Activated CD4-positive, alpha-beta T cell treated with anti-CD3 and anti-CD28 coated beads for 48 hours (primary cell): ENCODE measurements around the gene SLC66A2.
"Not testable (repeated sequence)": the region's sequence is repeated elsewhere in the genome, so short reads cannot be mapped to it uniquely, and the experiment has no call there.

Experiments used
- DNase-seq: peaks from one replicate; pipeline ENCODE4 v3.0.0-alpha.2; 2020

The SLC66A2 gene

DNA sequence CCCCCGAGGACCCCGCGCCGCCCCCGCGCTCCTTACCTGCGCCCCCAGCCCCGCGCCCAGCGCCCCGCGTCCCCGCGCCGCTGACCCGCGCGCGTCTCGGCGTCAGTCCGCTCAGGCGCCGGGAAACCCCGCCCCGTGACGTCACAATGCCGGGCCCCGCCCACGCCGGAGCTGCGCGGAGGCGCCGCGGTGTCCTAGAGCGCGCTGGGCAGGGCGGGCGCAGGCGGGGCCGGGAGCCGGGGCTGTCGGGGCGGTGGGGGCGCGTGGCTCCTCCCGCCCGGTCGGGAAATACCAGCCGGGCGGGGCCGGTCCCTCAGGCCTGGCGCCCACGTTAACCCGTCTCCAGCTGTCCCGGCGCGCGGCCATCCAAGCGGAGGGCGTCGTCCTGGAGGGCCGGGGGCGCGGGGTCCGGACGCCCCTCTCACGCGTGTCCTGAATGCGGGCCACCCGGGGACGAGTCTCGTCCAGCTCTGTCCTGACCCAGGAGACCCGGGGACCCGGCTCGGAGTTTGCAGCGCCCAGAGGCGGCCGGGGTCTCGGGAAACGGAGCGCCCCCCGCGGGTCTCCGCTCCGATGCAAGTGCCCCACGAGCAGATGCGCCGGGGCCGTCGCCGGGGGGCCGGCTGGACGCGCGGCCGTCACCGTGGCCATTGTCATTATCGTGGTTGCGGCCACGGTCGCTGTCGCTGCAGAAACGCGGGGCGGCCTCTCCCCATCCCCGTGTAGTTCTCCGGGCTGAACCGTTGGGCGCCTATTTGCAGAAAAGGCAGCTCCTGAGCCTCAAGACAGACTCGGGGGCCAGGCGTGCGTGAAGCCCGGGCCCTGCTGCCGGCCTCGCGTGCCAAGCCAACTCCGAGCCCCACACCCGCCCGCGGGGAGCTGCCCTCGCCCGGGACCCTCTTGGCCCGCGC is at the start of gene SLC66A2:
TSS of gene SLC66A2 (minus strand) at position 109 of the 911 bp plus-strand sequence. CDS start 727 bp downstream, outside the sequence.
- peak; percentile 96 for DNase-seq

- DNase-seq, result no peak
These were observed 49.4 kb upstream of the SLC66A2 start for GRCh38 chr18:80000877-80001276.

DNA sequence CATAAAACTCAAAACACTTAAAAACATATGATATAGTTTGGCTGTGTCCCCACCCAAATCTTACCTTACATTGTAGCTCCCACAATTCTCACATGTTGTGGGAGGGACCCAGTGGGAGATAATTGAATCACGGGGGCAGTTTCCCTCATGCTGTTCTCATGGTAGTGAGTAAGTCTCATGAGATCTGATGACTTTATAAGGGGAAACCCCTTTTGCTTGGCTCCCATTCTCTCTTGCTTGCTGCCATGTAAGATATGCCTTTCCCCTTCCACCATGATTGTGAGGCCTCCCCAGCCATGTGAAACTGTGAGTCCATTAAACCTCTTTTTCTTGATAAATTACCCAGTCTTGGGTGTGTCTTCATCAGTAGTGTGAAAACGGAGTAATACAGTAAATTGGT is 48.2 kb upstream of the SLC66A2 start:
- DNase-seq, result not testable (repeated sequence)

DNA sequence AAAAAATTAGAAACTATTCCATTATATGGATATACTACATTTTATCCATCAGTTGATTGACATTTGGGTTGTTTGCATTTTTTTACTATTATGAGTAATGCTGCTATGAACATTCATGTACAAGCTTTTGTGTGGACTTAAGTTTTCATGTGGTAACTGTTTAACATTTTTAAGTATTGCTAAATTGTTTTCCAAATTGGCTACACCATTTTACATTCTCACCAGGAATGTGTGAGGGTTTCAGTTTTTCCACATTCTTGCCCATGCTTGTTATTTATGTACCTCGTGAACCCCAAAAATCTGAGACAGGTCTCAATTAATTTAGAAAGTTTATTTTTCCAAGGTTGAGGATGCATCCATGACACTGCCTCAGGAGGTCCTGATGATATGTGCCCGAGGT is 40.0 kb upstream of the SLC66A2 start:
- DNase-seq, result no peak

DNA sequence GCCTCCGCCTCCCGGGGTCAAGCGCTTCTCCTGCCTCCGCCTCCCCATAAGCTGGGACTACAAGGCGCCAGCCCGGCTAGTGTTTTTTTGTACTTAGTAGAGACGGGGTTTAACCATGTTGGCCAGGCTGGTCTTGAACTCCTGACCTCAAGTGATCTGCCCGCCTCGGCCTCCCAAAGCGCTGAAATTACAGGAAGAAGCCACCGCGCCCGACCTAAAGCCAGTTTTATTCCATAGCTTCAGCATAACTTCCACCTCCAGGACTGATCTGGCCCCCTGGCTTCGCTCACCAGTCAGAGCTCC is 37.7 kb upstream of the SLC66A2 start:
- DNase-seq, result no peak

GRCh38 chr18:79988451-79989194 is 37.2 kb upstream of the SLC66A2 start, which contains the start of gene TXNL4A:
Gene TXNL4A, minus strand, starts transcription at chr18:79988563. Its CDS starts 171 bp downstream, at chr18:79988392.
- DNase-seq, result peak; percentile 90

DNA sequence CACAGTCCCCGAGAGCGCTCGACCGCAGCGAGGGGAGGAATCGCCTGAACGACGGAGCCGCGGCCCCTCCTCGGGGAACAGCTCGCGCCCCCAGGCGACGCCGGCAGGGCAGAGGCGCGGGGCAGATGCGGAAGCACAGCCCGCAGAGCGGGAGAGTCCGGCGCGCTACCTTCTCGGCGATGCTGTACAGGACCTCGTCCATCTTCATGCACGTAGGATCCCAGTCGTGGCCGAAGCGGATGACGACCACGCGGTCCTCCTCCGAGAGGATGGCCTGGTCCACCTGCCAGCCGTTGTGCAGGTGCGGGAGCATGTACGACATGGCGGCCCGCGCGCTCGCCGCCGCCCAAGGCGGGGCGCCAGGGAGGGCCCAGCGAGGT is 36.6 kb upstream of the SLC66A2 start:
- peak; percentile 72 for DNase-seq

DNA sequence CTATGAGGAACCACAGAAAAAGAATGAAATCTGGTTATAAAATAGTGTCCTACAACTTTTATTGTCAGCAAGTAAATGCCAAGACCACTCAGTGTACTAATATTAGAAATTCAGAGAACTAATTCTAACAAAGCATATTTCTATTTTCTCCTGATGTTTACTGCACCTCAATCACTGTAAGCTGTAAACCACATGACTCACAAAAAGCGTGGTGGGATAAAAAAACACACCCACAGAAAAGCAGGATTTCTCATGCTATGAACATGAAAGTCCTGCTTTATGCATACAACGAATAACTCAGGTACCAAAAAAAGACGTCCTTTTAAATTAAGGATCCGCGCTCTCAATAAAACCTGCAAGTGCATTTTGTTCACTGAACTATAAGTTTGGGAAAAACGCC is 36.1 kb upstream of the SLC66A2 start:
- no peak for DNase-seq

- DNase-seq, result no peak
These were observed 35.3 kb upstream of the SLC66A2 start for GRCh38 chr18:79986726-79987125.

GRCh38 chr18:79985172-79985571 is 33.7 kb upstream of the SLC66A2 start:
- DNase-seq, result no peak

GRCh38 chr18:79983793-79984192 is 32.3 kb upstream of the SLC66A2 start:
- no peak for DNase-seq

- no peak for DNase-seq
These were observed 31.8 kb upstream of the SLC66A2 start for GRCh38 chr18:79983253-79983652.

- DNase-seq, result peak; percentile 60
These were observed 31.3 kb upstream of the SLC66A2 start for GRCh38 chr18:79982736-79983135.

DNA sequence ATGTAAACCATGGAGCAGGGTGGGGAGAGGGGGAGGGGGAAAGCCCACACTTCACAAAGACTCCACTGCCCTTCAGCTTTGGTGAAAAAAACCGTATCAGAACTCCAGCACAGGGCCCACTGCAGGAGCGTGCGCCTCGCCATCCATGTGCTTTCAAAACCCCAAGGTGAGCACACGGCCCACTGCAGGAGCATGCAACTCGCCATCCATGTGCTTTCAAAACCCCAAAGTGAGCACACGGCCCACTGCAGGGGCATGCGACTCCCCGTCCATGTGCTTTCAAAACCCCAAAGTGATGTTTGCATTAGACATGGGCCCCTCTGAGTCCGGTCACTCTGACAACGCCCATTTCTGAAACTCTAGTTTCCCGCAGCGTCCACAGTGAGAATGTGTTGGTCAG is 29.1 kb upstream of the SLC66A2 start:
- no peak for DNase-seq

- DNase-seq, result no peak
These were observed 28.4 kb upstream of the SLC66A2 start for GRCh38 chr18:79979843-79980242.

- no peak for DNase-seq
These were observed 24.7 kb upstream of the SLC66A2 start for GRCh38 chr18:79975985-79976680.

DNA sequence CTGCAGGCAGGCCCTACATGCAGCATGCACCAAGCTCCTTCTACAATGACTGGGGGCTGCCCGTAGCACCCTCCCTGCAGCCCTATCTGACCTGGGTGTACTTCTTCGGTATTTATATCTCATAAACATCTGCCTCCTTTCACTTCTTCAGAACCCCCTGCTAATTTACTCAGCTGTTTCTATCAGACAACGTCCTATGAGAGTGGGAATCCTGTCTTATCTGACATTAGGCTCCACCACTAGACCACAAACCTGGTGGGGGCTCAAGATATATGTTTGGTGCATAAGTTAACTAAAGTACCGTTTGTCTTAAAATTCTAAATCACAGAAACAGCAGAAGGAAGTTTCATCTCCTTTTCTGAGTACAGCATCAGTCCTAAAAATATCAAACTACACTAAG is 23.6 kb upstream of the SLC66A2 start:
- DNase-seq, result no peak

DNA sequence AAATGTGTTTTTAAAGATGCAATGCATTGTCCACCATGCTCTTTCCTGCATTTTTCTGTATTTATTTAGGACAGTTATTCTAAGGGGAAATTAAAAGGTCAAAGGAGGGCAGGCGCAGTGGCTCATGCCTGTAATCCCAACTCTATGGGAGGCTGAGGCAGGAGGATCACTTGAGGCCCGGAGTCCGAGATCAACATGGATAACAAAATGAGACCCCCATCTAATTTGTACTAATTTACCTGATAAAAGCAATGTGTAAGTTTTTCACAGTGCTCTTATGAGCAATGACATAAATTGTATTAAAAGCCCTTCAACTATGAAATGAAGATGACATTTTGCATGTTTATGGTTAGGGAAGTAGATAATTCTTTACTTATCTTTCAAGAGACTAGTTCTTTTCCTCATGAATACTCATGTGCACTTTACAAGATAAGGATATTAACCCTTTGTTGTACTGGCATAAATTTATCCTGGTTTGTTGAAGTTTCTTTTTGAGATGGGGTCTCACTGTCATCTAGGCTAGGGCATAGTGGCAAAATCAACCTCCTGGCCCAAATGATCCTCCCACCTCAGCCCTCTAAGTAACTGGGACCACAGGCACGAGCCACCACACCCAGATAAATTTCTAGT is 22.7 kb upstream of the SLC66A2 start:
- DNase-seq, result no peak

DNA sequence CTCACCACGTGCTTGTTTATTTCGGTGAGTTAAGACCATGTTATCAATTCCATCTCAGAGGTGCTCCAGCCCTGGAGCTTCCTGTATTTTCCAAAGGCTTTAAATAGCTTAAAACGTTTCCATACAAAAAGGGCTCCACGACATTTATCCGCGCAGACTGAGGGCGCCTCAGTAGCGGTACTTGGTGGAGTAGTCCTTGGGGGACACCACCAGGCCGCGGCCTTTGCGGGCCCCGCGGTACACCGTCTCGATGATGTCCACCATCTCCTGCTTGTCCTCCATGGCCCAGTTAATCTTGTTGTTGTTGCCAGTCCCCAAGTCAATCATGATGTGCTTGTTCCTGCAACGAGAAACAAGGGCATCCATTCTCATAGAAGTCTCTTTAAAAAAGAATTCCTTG is 22.1 kb upstream of the SLC66A2 start:
- no peak for DNase-seq

GRCh38 chr18:79972720-79973119 is 21.3 kb upstream of the SLC66A2 start:
- DNase-seq, result no peak

- no peak for DNase-seq
These were observed 20.5 kb upstream of the SLC66A2 start for GRCh38 chr18:79971986-79972385.

DNA sequence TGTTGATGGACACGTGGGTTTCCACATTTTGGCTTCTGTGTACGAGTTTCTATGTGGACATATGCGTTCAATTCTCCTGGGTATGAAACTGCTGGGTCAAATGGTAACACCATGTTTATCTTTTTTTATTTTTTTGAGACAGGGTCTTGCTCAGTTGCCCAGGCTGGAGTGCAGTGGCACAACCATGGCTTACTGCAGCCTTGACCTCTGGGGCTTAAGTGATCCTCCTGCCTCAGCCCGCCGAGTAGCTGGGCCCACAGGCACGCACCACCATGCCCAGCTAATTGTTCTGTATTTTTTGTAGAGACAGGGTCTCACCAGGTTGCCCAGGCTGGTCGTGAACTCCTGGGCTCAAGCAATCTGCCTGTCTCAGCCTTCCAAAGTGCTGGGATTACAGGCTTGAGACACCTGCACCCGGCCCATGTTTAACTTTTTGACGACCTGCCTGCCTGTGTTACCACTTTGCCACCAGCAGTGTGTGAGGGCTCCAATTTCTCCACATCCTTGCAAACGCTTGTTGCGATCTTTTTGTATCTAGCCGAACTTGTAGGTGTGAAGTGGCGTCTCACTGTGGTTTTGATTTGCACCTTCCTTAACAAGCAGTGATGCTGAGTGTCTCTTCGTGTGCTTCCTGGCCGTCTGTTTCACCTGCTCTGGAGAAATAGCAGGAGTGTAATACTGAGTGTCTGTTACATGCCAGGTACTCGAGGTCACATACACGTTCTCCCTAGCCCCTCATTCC is 19.9 kb upstream of the SLC66A2 start:
- no peak for DNase-seq
